HG03378 (cell line): ENCODE data around the gene CCDC144A.
"Not testable (repeated sequence)": the region's sequence is repeated elsewhere in the genome, so short reads cannot be mapped to it uniquely, and the experiment has no call there.

Experiments
- ATAC-seq: cut with Tn5 transposase; IDR thresholded peaks from one replicate; pipeline ENCODE4 v1.9.1; 2021; ENCODE audit warnings: mild to moderate bottlenecking, moderate library complexity; ENCODE audit not compliant: unreplicated experiment

Gene CCDC144A

DNA sequence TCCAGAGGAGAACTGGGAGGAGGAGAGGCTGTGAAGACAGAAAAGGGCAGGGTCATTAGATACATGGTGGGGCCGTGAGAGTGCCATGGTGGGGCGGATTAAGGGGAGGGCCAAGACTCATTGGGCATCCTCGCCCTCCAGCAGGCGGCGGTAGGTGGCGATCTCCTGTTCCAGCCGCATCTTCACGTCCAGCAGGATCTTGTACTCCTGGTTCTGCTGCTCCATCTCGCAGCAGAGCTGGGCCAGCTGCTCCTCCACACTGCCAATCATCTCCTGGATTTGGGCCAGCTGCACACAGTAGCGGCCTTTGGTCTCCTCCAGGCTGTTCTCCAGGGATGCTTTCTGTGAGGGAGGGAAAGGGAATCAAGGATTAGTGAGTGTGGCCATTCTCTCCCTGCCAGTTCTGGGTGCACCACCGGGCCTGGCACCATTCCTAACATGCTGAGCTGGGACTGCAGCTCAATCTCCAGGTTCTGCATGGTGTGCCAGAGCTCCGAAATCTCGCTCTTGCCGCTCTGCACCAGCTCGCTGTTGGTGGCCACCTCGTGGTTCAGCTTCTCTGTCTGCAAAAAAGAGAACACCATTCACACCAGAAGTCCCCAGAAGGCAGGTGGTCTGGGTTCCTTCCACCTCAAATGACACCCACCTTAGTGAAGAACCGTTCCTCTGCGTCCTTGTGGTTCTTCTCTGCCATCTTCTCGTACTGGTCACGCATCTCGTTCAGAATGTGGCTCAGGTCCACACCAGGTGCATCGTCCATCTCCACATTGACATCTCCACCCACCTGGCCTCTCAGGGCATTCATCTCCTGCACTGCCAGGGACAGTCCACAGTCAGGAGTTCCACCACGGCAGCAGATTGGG, 129.0 kb downstream of the CCDC144A start:
- no peak for ATAC-seq

DNA sequence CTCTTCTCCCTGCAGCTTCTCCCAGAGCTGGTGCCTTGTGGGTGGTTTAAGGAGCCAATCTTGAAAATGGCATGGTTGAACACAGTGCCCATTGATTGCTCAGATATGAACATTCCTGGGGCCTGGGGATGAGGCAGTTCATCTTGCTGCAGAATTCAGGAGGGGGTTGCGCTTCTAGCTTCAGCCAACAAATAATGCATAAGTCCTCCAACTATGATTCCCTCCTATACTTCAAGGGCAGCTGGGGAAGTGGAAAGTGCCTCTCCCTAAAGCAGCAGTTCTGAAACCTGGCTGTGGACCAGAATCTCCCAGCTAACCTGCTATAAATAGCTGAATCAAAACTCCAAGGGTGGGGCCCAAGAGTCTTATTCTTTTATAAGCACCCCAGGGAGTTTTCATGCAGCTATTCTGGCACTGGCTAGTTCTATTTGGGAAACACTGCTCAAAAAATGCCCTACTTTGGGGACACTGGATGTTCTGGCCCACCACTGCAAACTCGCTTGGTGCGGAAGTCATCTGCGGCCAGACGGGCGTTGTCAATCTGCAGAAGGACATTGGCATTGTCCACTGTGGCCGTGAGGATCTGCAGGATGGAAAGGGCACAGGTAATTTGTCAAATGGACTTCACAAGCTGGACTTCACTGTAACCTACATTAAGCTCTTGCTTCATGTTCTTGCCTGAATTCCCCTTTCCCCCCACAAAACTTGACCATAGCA, 130.3 kb downstream of the CCDC144A start:
- ATAC-seq = no peak

DNA sequence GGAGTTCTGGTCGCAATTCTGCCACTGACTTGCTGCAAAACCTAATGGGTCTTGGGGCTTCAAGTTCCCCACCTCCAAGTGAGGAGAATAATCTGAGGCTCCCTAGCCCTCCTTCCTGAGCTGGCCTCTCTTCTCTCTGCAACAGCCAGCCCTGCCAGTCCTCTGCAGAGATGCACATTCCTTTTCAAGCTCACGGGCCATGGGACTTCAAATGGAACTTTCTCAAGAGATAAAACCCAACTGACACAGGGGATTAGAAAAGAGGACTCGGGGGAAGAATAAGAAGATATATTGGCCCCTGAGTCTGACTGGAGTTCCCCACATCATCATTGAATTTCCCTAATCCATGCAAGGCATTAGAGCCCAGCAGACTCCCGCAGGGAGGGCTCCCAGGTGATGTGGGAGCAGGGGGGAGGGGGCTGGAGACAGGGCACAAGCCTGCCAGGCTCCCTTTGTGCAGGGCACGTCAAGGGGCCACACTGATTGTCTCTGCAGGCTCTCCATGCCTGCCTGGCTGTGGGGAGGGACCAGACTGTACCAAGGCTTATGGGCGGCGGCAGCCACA, 131.0 kb downstream of the CCDC144A start:
- ATAC-seq = no peak

DNA sequence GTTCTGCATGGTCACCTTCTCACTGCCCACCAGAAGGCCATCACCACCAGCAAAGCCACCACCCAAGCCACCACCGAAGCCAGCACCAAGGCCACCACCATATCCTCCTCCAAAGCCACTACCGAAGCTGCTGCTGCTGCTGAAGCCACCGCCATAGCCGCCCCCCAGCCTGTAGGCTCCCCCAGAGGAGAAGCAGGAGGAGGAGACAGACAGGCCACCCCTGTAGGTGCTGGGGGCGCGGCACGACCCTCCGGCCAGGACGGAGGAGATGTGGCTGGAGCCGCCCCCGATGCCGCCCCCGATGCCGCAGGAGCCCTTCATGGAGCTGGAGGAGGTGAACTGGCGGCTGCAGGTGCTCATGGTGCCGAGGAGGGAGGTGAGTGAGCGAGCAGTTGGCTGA, 132.1 kb downstream of the CCDC144A start:
- not testable (repeated sequence) for ATAC-seq

DNA sequence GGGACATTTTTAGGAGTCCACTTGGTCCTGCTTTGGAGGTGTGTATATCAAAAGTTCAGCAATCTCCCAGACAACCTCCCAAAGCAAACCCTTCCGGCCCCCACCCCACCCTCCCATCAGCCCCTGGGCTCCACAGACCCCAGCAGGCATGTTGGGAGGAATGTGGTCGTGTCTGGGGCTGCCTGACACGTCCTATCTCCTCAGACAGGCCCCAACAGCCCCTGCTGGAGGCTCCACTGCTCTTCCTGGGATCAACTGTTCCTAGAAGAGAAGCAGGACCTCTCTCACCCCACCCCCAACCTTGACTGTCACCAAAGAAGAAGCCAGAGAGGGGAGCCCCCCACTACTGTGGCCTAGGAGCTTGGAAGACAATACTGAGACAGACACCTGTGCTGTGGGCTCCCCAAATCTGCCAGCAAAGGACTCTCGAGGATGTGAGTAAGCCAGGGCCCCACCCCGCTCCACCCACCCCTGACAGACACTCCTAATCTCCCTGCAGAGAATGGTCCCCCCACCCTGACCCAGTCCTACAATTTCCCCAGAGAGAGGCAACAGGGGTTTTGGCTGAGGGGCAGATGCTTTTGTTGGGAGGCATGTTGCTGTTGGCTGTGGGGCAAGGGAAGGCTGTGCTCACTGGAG, 133.8 kb downstream of the CCDC144A start:
- ATAC-seq = not testable (repeated sequence)
